Stimulated activated CD8-positive, alpha-beta memory T cell treated with anti-CD3 and anti-CD28 coated beads, Interleukin-12 subunit alpha, Interleukin-12 subunit beta, amount 100 ng/mL, for 24 hours (primary cell): ENCODE data around the gene ZNRF1.
"Not testable (repeated sequence)": the region's sequence is repeated elsewhere in the genome, so short reads cannot be mapped to it uniquely, and the experiment has no call there.

Experiments
- DNase-seq: peaks from one replicate; pipeline ENCODE4 v3.0.0-alpha.2; 2020; ENCODE audit errors: extremely low read depth

ZNRF1 gene

GRCh38 chr16:75075688-75076268 lies 77.0 kb downstream of the ZNRF1 start:
- no peak for DNase-seq

- DNase-seq = no peak
Measured at GRCh38 chr16:75078886-75079285, 80.1 kb downstream of the ZNRF1 start.

- DNase-seq = no peak
Measured at GRCh38 chr16:75079346-75079926, 80.6 kb downstream of the ZNRF1 start.

DNA sequence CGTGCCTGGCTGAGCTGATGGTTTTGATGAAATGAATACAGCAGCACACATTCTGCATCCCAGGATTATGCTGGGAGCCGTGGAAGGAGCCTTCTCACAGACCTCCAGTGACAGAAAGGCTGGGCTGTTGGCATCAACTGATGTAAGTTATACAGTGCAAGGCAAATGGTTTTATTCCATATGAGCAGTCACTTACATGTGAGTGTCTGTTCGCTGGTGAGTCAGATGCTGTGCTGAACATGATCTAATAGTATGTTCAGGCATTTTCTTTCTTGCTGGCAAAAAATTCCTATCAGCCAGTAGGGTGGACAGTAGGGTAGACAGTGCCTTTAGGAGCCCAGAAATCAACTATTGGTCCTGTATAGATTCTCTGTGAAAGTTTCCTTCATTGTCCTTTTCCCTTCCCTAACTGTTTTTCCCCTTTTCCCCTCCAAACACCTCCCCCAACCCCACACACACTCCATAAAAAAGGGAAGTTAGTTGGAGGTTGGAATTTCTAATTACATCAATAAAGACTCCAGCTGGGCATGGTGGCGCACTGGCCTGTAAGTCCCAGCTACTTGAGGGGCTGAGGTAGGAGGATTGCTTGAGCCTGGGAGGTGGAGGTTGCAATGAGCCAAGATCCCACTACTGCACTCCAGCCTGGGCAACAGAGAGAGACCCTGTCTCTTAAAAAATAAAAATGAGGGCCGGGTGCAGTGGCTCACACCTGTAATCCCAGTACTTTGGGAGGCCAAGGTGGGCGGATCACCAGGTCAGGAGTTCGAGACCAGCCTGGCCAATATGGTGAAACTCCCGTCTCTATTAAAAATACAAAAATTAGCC lies 81.6 kb downstream of the ZNRF1 start:
- no peak for DNase-seq

GRCh38 chr16:75081179-75081859 lies 82.5 kb downstream of the ZNRF1 start:
- no peak for DNase-seq

GRCh38 chr16:75083813-75084212 lies 85.0 kb downstream of the ZNRF1 start:
- no peak for DNase-seq

GRCh38 chr16:75085556-75085955 lies 86.7 kb downstream of the ZNRF1 start:
- no peak for DNase-seq

- no peak for DNase-seq
Measured at GRCh38 chr16:75086281-75086680, 87.5 kb downstream of the ZNRF1 start.

DNA sequence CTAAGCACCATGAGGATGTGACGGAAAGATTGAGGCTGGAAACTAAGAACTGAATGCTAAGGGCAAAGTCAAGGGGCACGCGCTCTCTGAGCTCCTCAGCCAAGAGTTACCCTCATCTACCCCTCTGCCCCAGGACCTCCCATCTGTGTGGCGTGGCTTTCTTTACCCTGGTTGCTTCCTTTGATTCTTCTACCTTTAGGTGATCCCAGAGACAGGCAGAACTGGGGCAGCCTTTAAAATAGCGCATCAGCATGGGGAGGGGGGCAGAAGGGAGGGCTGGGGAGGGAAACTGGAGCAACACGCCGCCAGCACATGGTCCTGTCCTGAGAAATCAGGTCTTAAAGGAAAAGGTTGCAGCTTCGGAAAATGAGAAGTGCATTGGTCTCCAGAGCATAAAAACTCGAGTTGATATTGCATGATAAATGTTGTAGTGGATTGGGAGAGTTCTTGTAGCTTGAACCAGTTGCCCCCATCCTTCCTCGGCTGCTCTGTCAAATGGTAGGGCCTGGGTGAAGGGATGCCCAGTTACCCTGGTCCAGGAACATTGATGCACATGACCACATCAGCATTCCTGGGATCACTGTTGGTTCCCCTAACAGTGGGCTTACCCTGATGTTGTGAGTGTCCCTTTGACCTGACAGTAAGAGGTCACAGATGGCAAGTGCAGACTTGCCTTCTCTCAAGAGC lies 88.0 kb downstream of the ZNRF1 start:
- no peak for DNase-seq

DNA sequence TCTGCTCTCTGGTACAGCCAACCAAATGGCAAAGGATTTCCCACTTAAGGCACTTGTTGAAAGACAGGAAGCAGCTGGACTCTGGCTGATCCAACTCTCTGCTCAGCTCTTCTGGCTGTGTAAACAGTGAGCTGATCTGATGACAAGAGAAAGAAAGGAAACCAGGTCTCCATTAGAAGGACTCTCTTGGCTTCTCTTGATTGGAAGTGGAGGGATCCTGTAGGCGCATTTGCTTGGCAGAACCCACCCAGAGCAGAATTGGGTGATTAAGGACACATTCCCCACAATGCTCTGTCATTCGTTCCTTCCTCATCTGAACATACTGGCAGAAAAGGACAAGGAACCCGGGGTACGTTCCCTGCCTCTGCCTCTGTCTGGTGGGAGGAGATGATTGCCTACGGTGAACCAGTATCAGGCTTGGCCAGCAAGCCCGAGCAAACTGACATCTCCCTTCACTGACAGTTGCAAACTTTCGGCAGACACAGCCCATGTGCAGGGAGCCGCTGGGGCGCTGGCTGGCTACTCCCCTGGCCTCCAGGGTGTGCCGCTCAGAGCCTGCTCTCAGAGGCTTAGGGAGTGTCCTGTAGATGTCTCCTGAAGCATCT lies 88.7 kb downstream of the ZNRF1 start:
- no peak for DNase-seq

GRCh38 chr16:75088216-75088615 lies 89.4 kb downstream of the ZNRF1 start:
- no peak for DNase-seq

GRCh38 chr16:75088934-75089333 lies 90.1 kb downstream of the ZNRF1 start:
- no peak for DNase-seq

DNA sequence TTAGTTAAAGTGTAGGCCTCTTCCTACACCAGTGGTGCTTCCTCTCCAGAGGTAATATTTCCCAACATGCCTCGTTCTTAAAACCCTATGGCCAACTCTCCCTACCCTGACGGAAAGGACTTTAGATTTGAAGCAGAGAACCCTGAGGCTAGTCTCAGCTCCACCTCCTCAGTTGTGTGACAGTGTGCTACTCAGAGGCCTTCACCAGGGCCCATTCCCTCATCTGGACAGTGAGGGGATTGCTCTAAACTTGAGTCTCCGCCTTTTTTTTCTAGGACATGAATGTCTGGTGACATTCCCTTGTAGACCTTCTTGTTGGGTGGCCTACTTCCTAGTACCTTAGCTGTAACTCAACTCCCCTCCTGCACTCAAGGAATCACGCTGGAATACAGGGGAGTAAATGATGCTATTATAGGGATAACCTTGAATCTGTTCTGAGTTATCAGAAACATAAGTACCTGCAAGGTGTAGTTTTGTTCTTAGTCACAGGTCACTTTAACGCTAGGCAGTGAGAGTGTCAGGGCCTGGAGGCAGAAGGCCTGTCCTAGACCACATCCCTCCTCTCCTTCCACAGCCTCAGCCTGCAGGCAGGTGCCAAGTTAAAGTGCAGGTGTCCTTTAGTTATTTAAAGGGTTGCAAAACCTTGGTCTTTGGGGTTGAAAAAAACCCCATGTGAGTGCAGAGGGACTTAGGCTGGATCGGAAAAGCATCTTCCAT lies 90.8 kb downstream of the ZNRF1 start:
- no peak for DNase-seq

- DNase-seq = not testable (repeated sequence)
Measured at GRCh38 chr16:75090899-75091298, 92.1 kb downstream of the ZNRF1 start.

DNA sequence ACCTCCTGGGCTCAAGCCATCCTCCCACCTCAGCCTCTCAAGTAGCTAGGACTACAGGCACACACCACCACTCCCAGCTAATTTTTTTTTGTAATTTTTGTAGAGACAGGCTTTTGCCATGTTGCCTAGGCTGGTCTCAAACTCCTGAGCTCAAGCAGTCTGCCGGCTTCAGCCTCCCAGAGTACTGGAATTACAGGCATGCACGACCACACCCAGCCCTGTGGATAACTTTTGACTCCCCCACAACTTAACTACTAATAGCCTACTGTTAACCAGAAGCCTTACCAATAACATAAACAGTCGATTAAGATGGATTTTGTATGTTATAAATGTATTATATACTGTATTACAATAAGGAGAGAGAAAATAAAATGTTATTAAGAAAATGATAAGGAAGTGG lies 92.8 kb downstream of the ZNRF1 start:
- not testable (repeated sequence) for DNase-seq

DNA sequence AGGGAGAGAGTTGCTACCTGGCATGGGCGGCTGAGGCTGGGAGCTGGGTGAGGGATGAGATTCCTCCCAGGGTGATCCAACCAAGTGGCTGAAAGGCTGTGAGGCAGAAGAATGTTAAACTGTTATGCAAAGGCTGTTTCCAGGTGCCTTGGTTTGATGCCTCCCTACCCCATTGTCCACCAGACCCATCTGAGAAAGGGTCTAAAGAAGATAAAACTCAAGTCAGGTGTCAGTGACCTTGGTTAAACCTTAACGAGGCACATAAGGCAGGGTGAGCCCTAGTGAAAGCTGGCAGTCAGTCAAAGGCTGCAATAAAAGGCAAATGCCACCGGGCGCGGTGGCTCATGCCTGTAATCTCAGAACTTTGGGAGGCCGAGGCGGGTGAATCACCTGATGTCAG lies 94.0 kb downstream of the ZNRF1 start:
- DNase-seq = no peak

DNA sequence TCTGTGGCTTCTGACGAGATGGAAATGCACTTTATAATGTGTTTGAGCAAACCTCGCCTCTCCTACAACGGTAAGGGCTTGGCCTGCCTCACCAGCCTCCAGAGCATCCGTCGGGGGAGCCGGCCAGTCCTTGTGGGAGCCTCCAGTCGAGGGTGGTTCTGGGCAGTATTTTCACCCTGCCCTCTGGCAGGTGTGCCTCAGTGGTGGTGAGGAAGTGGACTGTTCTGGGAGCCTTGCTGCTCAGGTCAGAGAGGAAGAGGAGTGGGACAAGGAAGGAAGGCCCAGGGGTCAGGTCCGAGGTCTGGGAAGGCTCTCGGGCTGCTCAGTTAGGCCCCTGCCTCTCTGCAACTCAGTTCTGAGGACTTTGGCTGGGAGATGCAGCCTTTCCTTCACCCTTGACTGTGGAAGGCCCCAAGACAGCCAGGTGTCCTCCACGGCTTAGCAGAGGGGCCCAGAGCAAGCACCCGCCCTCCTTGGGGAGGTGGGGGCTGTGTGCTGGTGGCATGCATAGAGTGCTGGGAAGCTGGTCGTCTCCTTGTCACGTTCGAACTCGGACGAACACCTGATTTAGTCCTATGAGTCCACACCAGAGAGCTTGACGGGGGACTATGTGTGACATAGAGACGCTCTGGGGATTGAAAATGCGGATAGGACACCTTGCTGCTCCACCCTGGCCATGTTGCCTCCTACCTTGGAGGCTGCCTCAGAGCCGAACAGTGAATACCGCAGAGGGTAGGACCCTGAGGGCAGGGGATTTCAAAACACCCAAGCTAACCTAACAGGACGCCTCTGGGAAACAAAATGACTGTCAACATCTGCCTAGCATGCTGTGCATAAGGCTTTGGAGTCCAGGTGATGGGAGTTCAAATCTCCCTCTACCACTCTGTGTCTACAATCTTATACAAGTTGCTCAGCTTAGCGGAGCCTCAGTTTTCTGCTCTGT lies 95.0 kb downstream of the ZNRF1 start:
- DNase-seq = no peak

DNA sequence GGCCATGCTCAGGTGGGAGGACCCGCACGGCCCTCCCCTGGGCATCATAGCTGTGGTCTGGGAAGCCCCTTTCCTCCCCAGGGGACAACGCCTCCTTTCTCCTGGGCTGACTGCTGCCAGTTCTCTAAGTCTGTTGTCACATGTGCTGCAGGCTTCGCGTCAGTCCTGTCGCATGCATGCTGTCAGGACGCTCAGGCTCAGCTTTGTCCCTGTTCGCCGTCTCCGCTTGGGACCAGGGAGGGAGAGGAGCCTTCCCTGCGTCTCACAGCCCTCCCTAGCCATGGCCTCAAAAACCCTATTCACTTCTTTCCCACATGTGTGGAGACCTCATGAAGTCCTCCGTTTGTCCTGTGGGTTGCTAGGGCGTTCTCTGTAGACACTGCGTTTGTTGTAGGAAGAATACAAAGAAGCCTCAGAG lies 96.4 kb downstream of the ZNRF1 start:
- no peak for DNase-seq

DNA sequence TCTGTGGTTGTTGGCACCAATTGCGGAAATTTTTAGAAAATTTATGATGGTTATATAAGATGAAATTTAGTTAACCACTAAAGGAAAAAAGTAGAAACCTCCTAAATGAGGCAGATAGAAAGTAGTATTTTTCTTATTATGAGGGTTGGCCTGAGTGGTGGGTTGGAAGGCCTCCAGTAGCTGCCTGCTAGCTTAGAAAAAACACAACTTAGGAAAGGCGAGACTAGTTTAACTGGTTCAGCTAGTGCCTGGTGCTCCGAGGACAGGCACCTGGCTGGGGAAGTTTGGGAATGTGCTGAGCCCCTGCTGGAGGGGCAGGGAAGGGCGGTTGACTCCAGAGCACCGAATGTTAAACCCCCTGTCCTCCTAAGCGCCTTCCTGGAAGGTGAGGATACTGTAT lies 97.8 kb downstream of the ZNRF1 start:
- no peak for DNase-seq
